CD4-positive, alpha-beta T cell treated with Interleukin-17A for 1 hour (primary cell): ENCODE data around the gene FOXJ3.

Experiments
- DNase-seq: peaks from one replicate; pipeline ENCODE4 v3.0.0-alpha.2; 2020

The FOXJ3 gene

DNA sequence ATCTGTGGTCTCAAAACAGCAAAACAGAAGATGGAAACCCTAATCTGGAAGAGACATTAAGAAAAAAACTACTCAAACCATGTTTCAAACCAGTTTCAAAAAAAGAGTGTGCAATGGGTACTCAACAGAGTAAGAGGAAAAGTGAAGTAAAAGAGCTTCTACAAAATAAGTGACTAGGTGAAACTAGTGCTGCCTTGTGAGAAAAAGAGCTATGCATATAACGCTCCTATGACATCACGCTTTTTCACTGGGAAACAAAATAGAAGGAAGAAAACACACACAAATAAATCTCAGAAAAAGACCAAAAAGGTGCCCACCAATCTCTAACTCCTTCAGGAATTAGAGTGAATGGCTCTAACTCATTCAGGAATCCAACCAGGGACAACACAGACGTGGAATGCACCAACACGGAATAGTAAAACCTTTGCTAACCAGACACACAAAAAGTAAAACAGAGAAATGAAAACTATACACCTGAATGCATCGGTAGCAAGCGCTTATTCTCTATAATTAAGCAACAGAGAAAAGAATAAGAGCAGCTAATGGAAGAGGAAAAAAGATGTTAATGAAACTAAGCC lies 1.3 kb downstream of the FOXJ3 start:
- no peak for DNase-seq

DNA sequence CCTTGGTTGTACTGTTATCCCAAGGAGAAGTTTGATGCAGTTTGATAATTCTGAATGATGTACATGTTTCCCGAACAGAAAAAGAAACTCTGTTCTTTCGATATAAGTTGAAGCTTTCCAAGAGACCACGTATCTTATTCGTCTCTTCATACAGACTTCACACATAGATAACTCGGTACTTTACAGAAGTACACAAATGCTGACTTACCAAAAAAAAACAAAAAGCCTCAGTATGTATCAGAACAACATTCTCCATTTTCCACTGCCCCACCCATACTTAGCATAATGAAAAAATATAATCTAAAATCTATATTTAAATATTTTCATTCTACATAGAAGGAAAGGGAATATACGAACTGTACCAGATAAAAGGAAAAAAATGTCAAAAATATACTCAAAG lies 2.2 kb downstream of the FOXJ3 start:
- DNase-seq = no peak

DNA sequence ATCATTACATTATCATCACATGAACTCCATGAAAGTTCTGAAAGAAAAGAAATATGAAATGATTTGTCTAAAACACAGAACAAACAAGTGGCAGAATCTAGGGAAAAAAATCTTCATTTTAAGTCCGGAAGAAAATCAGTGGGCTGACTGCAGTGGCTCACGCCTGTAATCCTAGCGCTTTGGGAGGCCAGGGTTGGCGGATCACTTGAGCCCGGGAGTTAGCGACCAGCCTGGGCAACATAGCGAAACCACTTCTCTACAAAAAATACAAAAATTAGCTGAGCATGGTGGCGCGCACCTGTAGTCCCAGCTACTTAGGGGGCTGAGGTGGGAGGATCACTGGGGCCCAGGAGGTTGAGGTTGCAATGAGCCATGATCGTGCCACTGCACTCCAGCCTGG lies 4.8 kb downstream of the FOXJ3 start:
- no peak for DNase-seq

DNA sequence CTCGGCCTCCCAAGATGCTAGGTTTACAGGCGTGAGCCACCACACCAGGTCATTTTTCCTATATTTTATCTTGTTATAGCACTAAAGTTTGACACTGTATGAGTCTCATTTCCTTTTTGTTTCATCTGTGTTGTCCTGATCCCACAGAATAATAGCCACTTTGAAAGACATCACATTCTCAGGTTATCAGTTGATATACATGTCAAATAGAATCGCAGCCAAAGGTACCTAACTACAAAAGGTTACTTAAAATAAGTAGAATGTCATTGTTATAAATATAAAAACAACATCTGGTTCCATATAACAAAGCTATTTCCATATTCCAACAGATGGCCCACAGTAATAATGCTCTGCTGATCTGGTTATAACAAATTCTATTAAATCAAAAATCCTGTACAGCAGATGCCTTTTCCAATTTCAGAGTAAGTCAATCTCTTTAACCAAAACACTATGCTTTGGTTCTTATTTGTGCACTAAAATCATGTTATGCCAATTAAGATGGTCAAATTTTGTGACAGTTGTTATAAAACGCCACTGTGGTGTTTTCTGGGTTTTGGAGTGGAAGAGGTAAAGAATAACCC lies 6.0 kb downstream of the FOXJ3 start:
- DNase-seq = no peak

DNA sequence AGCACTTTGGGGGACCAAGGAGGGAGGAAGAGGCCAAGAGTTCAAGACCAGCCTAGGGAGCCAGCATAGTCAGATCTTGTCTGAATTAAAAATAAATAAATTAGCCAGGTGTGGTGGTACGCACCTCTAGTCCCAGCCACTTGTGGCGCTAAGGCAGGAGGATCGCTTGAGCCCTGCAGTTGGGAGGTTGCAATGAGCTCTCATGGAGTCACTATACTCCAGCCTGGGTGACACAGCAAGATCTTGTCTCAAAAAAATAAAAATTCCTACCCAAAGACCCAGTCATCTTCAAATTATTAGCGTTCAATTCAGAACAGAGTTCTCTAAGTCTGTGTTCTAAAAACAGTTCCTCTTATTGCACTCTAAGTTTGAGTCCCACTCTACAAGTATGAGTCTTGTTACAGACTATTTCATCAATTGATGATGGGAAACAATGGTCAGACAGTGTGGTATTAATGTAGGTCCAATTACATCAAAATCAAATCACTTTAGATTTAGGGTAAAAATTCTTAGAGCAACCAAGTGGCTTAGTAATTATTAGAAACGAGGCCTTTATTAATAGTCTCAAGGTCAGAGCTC lies 6.9 kb downstream of the FOXJ3 start:
- no peak for DNase-seq

DNA sequence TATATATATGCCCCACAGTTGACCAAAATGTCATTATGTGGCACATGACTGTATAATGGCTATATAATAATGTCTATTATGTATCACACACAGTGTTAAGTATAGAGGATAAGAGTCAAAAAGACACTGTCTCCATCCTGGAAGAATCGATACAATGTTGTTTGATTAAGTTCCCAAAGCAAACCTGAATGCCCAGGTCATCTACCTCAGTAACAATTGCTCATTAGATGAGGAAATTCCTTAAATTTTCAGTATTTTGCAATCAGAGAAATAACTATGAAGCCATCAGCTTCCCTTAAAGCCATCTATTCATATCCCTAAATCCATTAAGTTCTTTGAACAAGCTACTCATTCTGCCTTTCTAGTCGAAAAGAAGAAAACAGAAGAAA lies 10.0 kb downstream of the FOXJ3 start:
- no peak for DNase-seq

DNA sequence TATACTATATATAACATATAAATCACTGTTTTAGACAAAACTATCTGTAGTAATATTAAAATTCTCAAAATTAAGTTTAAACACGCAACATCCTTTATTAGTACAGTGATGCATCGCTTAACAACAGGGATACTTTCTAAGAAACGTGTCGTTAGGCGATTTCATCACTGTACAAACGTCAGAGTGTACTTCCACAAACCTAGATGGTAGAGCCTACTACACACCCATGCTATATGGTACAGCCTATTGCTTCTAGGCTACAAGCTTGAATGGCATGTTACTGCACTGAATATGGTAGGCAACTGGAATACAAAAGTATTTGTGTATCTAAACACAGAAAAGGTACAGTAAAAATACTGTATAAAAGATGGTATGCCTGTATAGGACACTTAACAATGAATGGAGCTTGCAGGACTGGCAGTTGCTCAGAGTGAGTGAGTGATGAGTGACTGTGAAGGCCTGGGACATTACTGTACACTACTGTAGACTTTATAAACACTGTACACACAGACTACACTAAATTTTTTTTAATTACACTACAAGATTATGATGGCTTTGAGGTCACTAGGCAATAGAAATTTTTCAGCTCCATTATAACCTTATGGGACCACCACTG lies 10.5 kb downstream of the FOXJ3 start:
- DNase-seq = no peak

DNA sequence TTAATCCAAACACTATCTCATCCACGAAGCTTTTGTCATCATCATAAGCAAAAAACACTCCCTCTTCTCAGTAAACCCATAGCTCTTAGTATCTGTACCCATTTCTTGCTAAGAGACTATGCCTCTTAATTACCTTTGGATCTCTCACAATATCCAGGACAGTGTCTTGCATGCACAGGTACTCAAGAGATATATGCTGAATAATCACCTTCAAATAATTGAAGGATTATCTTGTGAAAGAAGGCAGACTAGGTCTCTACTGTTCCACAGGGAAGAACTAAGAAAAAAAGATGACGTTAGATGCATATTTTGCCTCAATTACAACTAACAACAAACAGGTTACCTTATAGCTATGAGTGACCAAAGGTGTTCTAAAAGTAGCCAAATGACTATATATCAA lies 11.5 kb downstream of the FOXJ3 start:
- DNase-seq = no peak

DNA sequence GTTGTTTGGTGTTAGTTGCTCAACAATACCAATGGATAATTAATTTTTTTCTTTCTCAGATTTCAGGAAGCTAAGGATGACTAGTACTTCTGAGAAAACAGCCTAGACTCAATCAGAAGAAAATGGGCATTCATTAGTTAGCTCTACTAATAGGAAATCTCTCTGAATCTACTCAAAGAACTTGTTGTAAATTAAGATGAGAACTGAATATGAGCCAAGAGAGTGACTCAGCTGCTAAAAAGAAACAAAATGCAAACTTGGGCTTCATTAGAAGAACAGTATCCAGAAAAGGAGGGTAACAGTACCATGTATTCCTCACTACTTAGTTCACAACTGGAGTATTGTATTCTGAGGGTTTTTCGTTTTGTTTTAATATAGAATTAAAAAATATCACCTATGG lies 12.5 kb downstream of the FOXJ3 start:
- no peak for DNase-seq

DNA sequence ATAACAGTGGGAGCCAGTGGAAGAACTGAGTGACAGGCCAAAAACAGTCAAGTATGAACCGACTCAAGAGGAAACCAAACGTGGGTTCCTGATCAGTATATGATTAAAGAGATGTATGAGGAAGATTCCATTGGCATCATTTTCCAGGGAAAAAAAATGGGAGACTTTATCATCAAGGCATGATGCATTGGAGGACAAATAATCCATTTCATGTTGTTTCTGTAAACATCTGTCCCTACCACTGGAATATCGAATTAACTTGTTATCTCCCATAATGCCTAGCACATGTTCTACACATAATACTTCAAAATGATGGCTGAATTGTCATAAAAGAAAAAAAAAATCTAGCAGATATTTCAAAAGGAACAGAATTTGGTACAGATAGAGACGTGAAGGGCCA lies 13.3 kb downstream of the FOXJ3 start:
- DNase-seq = no peak

DNA sequence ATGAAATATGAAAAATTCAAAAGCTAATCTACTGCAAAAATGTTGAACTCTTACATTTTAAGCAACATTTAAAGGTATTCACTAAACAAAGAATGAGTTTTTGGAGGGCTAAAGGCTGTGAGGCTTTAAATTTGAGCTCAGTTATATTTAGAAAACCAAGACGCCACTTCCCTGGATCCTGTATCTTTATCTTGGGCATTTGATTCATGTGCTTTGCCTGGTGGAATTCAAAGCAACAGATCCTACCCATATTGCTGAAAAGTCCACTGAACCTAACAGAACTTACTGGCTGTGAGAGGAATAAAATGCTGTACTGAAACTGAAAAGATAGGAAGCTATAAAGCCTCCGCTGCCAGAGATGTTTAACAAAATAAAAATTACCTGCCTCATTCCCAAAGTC lies 14.3 kb downstream of the FOXJ3 start:
- DNase-seq = no peak

DNA sequence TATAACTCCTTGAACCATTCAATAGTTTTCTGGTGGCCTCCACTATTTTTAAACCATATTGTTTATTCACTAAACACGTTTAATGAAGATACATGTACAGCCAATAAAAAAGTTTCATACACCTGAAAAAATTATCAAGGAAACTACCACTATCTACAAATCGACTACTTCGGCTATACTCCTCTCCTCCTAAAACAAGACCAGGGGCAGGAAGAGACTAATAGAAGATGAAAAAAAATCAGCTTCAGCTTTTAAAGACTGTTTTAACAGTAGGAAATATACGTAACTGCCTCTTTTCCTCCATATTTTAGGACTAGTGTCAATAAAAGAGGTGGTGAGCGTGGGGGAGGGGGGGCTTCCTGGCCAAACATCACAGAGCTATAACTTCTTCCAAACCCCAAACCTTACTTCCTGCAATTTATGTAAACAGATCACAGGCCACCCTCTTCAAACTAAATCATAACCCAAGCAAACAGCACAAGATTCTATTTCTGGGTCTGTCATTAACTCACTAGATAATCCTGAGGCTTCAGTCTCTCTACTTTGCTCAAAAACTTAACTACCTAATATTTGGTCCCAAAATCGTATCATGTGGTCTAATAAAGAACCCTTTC lies 15.1 kb downstream of the FOXJ3 start:
- peak; percentile 62 for DNase-seq

DNA sequence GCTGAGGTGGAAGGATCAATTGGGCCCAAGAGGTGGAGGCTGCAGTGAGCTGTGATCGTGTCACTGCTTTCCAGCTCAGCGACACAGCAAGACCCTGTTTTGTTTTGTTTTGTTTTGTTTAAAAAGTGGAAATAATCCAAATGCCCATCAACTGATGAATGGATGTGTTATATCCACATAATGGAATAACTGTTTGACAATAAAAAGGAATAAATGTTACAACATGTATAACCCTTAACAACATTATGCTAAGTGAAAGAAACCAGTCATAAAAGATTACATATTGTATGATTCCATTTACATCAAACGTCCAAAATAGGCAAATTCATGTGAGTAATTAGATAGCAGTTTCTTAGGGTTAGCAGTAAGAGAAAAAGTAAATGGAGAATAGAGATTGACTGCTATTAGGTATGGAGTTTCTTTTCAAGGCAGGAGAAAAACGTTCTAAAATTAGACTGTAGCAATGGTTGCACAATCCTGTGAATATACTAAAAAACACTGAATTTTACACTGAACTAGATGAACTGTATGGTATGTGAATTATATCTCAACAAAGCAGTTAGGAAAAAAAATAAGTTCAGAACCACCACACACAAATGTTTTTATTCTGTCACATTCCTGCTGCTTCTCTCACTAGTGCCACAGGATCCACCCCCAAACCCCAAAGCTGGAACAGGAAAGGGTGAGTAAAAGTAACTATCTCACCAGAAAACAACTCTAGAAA lies 15.7 kb downstream of the FOXJ3 start:
- peak; percentile 20 for DNase-seq

DNA sequence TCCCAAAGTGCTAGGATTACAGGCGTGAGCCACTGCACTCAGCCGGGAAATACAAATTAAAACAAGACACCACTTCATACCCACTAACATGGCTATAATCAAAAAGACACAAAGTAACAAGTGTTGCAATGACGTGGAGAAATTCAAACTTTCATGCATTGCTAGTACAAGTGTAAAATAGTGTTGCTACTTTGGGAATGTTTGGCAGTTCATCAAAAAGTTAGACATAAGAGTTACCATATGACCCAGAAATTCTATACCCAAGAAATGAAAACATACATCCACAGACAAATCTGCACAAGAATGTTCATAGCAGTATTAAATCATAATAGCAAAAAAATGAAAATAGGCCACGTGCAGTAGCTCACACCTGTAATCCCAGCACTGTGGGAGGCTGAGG lies 16.4 kb downstream of the FOXJ3 start:
- DNase-seq = no peak

DNA sequence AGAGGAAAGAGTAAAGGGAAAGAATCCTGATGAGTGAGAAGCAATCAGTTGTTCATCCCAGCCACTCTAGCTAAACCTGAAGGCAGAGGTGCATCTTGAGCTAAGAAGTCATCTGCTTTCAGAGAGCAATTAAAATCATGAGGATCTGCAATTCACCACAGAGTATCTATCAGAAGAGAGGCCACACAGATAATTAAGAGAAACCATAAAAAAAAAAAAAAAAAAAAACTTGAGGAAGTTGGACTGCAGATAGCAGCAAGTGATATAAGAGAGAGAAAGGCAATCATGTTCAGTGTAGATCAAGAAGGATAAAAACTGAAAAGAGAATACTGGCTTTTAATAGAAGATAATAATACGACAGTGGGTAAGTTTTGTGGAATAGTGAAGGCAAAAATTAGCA lies 17.7 kb downstream of the FOXJ3 start:
- DNase-seq = no peak

DNA sequence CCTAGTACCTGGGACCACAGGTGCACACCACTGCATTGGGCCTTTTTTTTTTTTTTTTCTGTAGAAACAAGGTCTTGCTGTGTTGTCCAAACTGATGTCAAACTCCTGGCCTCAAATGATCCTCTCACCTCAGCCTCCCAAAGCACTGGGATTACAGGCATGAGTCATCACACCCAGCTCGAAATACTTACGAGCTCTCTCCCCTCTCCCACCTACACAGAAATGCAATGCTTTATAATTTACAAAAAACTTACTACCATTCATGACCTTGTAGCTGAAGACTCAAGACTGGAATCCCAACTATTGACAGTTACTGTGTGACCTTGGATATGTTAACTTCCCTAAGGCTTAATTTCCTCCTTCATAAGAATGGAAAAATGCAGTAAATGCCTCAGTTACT lies 18.7 kb downstream of the FOXJ3 start:
- no peak for DNase-seq

DNA sequence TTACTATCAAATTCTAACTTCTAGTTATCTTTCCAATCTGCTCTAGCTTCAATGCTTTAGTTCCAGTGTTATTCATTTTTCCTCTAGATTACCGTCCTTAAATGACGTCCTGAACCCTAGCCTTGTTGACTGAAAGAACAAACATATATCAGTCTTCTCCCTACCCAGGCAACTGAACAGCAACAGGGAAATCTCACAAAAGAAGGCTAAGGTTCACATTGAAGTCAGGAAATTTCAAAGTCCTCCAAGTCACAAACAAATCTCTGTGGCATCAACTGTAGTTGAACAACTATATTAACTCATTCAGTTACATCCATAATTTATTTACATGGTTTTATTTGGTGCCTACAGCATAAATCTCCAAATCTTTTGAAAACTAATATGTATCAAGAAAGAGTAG lies 19.5 kb downstream of the FOXJ3 start:
- no peak for DNase-seq

DNA sequence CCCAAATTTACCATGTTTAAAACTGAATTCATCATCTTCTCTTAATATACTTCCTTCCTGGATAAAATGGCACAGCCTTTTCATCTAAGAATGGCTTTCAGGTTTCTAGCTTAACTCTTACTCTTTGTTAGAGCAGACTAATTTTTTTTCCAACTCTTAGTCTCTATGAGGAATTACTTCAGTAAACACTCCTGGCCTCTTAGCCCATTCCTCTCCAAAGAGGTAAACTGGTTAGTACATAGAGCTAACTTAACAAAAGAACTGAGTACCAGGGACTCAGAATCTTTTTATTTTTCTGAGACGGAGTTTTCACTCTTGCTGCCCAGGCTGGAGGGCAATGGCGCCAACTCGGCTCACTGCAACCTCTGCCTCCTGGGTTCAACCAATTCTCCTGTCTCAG lies 21.1 kb downstream of the FOXJ3 start:
- no peak for DNase-seq

DNA sequence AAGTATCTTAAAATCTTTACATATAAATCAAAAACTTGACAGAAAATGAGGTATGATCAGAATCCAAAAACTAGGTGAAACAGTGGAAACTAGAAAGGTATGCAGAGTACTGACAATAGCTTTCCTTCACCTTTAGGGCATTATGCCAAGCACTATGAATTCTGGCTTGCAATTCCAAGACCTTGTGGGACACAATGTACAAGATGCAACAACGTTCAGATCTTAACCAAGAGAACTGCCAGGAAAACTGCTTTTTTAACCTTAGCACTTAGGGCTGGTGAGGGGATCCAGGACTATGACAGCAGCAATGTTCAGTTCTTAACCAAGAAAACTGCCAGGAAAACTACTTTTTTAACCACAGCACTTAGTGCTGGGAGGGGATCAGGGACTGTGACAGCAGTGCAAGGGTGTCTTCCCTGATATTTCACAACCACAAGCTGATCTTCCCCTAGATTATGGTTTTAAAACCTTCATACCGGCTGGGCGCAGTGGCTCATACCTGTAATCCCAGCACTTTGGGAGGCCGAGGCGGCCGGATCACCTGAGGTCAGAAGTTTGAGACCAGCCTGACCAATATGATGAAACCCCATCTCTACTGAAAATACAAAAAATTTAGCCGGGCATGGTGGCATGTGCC lies 22.3 kb downstream of the FOXJ3 start:
- DNase-seq = no peak

DNA sequence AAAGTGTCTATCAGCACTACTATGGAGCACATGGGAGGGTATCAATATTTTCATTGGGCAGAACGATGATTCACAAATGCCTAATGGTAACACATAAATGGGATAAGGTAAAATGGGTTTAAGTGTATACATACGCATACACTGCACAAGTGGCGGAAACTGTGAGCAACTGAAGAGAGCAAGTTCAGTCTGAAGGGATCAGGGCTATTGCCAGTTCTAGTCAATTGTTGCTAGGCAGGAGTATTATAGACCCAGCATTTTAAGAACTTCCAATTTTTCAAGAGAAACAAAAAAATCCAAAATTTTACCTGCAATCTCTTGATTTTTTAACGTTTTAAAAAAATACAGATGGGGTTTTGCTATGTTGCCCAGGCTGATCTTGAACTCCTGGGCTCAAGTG lies 23.1 kb downstream of the FOXJ3 start:
- no peak for DNase-seq

DNA sequence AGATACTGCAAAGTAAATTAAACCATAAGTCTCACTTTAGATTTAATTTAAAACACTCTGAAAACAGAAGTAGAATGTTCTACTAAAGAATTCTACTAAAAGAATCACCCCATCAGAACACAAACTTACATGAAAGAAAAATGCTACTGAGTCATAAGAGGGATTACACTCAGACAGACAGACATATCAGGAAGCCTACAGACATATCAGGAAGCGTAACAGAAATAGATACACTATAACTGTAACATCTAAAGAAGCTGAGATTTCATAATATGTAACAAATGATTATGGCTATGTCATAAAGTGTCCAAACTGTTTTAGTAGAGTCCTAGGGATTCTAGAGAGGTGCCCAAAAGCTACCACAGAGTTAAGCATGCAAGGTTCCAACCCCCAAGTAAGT lies 23.9 kb downstream of the FOXJ3 start:
- no peak for DNase-seq

DNA sequence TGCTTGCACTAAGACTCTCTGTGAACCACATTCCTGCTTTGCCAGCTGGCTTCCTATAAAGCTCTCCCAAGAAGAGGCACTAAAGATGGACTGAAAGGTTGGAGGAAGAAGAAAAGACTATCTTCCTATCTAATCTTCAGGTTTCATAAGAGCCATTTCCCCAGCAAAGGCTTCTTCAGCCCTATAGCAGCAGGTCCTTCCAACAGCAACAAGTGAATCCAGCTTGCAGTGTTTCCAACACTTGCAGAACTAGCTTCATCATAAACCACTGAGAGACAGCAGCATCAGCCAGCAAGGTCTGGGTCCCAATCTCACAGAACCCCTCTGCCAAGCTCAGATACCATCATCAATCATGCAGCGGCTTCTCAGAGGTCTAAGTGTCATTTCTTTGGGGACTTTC lies 28.1 kb downstream of the FOXJ3 start:
- no peak for DNase-seq

DNA sequence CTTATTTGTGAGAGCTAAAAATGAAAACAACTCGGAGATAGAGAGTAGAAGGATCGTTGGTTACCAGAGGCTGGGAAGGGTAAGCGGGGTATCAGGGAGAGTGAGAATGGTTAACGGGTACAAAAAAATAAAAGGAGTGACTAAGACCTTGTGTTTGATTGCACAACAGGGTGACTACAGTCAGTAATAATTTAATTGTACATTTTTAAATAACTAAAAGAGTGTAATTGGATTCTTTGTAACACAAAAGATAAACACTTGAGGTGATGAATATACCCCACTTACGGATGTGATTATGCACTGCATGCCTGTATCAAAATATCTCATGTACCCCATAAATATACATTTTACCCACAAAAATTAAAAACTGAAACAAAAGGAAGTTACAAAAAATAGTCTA lies 29.4 kb downstream of the FOXJ3 start:
- DNase-seq = no peak
